Bronchial epithelial cell (primary cell): ENCODE results near the gene ATXN10. TPM values are rescaled to one million over a fixed set of nuclear protein-coding genes. Genes with fewer than 3 reads are reported as not detected.

Experiments used
- DNase-seq: peaks from one replicate; pipeline ENCODE4 v3.0.0-alpha.2; 2010; ENCODE audit warnings: low read depth
- FAIRE-seq: peaks from 2 replicates; lab custom pipeline; 2011; peaks lifted over from hg19 to GRCh38; lab: Jason Lieb, UNC
- H3K27me3 ChIP-seq: 2 replicates; pipeline ENCODE4 v1.5.1; 2011; ENCODE audit warnings: low read length; ENCODE audit not compliant: control insufficient read depth, insufficient read depth
- H3K36me3 ChIP-seq: 2 replicates; pipeline ENCODE4 v1.5.1; 2011; ENCODE audit warnings: low read length; ENCODE audit not compliant: control insufficient read depth, insufficient read depth
- H3K4me3 ChIP-seq: 2 replicates; pipeline ENCODE4 v1.5.1; 2011; ENCODE audit warnings: mild to moderate bottlenecking, low read depth, low read length, control low read depth
- total RNA-seq: library from RNA; depleted of rRNA; stranded (reverse); fragments of >200 nt; gene quantifications from 2 replicates; pipeline ENCODE4 v1.2.1, GENCODE V29; 2014
- TF ChIP-seq, protein P1 (sequence below): IDR thresholded peaks from 2 replicates; pipeline ENCODE4 v1.5.1; 2011; ENCODE audit warnings: mild to moderate bottlenecking, moderate library complexity, low read length, control low read depth, inconsistent platforms; ENCODE audit not compliant: insufficient read depth, severe bottlenecking

Gene ATXN10
- total RNA-seq, 1 donor from 2014 or later, result 81.9 TPM

- H3K4me3 ChIP-seq, result no peak overlapping the region
- TF ChIP-seq, protein P1, sequence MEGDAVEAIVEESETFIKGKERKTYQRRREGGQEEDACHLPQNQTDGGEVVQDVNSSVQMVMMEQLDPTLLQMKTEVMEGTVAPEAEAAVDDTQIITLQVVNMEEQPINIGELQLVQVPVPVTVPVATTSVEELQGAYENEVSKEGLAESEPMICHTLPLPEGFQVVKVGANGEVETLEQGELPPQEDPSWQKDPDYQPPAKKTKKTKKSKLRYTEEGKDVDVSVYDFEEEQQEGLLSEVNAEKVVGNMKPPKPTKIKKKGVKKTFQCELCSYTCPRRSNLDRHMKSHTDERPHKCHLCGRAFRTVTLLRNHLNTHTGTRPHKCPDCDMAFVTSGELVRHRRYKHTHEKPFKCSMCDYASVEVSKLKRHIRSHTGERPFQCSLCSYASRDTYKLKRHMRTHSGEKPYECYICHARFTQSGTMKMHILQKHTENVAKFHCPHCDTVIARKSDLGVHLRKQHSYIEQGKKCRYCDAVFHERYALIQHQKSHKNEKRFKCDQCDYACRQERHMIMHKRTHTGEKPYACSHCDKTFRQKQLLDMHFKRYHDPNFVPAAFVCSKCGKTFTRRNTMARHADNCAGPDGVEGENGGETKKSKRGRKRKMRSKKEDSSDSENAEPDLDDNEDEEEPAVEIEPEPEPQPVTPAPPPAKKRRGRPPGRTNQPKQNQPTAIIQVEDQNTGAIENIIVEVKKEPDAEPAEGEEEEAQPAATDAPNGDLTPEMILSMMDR, result no peak
- FAIRE-seq (peak; percentile 90), DNase-seq (no peak)
- H3K36me3 ChIP-seq, result no peaks in the 10 kb centered on the region
- H3K27me3 ChIP-seq, result no peaks in the 10 kb centered on the region
These were observed 146.9 kb downstream of the ATXN10 start for GRCh38 chr22:45818424-45819085.

- Histone ChIP-seq H3K4me3 (no peak overlapping the region), H3K27me3 (no peaks in the 10 kb centered on the region), H3K36me3 (peaks cover 3% of the 10 kb centered on the region)
- TF ChIP-seq, protein P1, result no peak
- FAIRE-seq (no peak), DNase-seq (peak; percentile 31)
These were observed 147.7 kb downstream of the ATXN10 start for GRCh38 chr22:45819305-45819704.

GRCh38 chr22:45823336-45823735 lies 151.7 kb downstream of the ATXN10 start:
- FAIRE-seq, result no peak
- no peaks in the 10 kb centered on the region for H3K27me3 ChIP-seq
- no peak overlapping the region for H3K4me3 ChIP-seq
- peaks cover 6% of the 10 kb centered on the region for H3K36me3 ChIP-seq
- no peak for DNase-seq
- TF ChIP-seq, protein P1, result no peak

DNA sequence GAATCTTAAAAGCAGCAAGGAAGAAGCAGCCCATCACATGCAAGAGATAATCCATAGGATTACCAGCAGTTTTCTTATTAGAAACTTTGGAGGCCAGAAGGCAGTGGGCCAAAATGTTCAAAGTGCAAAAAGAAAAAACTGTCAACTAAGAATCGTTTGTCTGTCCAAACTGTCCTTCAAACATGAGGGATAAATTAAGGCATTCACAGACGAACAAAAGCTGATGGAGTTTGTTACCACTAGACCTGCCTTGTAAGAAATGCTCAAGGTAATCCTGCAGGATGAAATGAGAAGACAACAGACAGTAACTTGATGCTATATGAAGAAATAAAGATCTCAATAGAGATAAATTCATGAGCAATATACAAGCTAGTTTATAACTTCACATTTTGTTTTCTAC lies 154.9 kb downstream of the ATXN10 start:
- Histone ChIP-seq H3K27me3 (no peaks in the 10 kb centered on the region), H3K4me3 (no peak overlapping the region), H3K36me3 (peaks cover 6% of the 10 kb centered on the region)
- FAIRE-seq (no peak), DNase-seq (no peak)
- TF ChIP-seq, protein P1, result no peak

DNA sequence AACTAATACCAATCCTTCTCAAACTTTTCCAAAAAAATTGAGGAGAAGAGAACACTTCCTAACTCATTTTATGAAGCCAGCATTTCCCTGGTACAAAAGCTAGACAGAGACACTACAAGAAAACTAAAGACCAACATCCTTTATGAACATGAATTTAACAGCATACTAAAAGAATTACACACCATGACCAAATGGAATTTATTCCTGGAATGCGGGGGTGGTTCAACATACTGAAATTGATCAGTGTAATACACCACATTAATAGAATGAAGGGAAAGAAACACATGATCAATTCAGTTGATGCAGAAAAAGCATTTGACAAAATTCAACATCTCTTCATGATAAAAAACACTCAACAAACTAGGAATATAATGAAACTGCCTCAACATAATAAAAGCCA lies 157.2 kb downstream of the ATXN10 start:
- Histone ChIP-seq H3K4me3 (no peak overlapping the region), H3K27me3 (no peaks in the 10 kb centered on the region), H3K36me3 (peaks cover 3% of the 10 kb centered on the region)
- DNase-seq (no peak), FAIRE-seq (no peak)
- TF ChIP-seq, protein P1, result no peak
